Keratinocyte (primary cell): ENCODE results near the gene CPED1. TPM values are rescaled to one million over a fixed set of nuclear protein-coding genes. Genes with fewer than 3 reads are reported as not detected.

Experiments
- DNase-seq: peaks from one replicate; pipeline ENCODE4 v3.0.0-alpha.2; 2011; ENCODE audit warnings: low read depth, missing footprints, low spot score
- FAIRE-seq: peaks from 2 replicates; lab custom pipeline; 2011; peaks lifted over from hg19 to GRCh38; lab: Jason Lieb, UNC
- H2AFZ ChIP-seq: 2 replicates; pipeline ENCODE4 v1.6.0; 2012; ENCODE audit warnings: low read length, control low read depth, inconsistent platforms; ENCODE audit not compliant: control insufficient read depth
- H3K27ac ChIP-seq: 2 replicates; pipeline ENCODE4 v1.5.1; 2011; ENCODE audit warnings: low read length; ENCODE audit not compliant: control insufficient read depth, insufficient read depth
- H3K27me3 ChIP-seq: 3 replicates; pipeline ENCODE4 v1.6.0; 2011; ENCODE audit warnings: low read length; ENCODE audit not compliant: control insufficient read depth, insufficient read depth; ENCODE audit errors: extremely low read depth
- H3K36me3 ChIP-seq, 2 experiments: 2 replicates in 1 of 2; 3 replicates in 1 of 2; pipeline ENCODE4 v1.5.1; 2011; ENCODE audit warnings: low read length in 2 of 2, mild to moderate bottlenecking in 1 of 2; ENCODE audit not compliant: control insufficient read depth in 2 of 2, insufficient read depth in 2 of 2; ENCODE audit errors: extremely low read depth in 1 of 2
- H3K4me1 ChIP-seq: 3 replicates; pipeline ENCODE4 v1.5.1; 2011; ENCODE audit warnings: low read length; ENCODE audit not compliant: control insufficient read depth, insufficient read depth; ENCODE audit errors: extremely low read depth
- H3K4me2 ChIP-seq: 3 replicates; pipeline ENCODE4 v1.6.0; 2011; ENCODE audit warnings: low read depth, low read length; ENCODE audit not compliant: control insufficient read depth, insufficient read depth; ENCODE audit errors: extremely low read depth
- H3K4me3 ChIP-seq, 3 experiments: fragments of 200-600 bp in 1 of 3; sonication (generic) in 1 of 3; 2 replicates in 2 of 3; 3 replicates in 1 of 3; pipeline ENCODE4 v1.5.1; 2011 to 2016; ENCODE audit warnings: low read length in 3 of 3, mild to moderate bottlenecking in 3 of 3, control low read depth in 2 of 3, inconsistent platforms in 1 of 3, low read depth in 1 of 3, mixed read lengths in 1 of 3, mixed run types in 1 of 3, moderate library complexity in 1 of 3; ENCODE audit not compliant: control insufficient read depth in 2 of 3, insufficient read depth in 2 of 3; ENCODE audit errors: extremely low read depth in 1 of 3
- H3K79me2 ChIP-seq: 2 replicates; pipeline ENCODE4 v1.6.0; 2012; ENCODE audit warnings: low read length; ENCODE audit not compliant: control insufficient read depth, insufficient read depth
- H3K9ac ChIP-seq: 3 replicates; pipeline ENCODE4 v1.6.0; 2011; ENCODE audit warnings: low read length; ENCODE audit not compliant: control insufficient read depth, insufficient read depth; ENCODE audit errors: extremely low read depth
- H3K9me1 ChIP-seq: 3 replicates; pipeline ENCODE4 v1.6.0; 2011; ENCODE audit warnings: low read length; ENCODE audit not compliant: control insufficient read depth, insufficient read depth; ENCODE audit errors: extremely low read depth
- H3K9me3 ChIP-seq: 2 replicates; pipeline ENCODE4 v1.5.1; 2012; ENCODE audit warnings: low read depth, low read length; ENCODE audit not compliant: control insufficient read depth
- H4K20me1 ChIP-seq: 3 replicates; pipeline ENCODE4 v1.6.0; 2011; ENCODE audit warnings: low read length; ENCODE audit not compliant: control insufficient read depth, insufficient read depth; ENCODE audit errors: extremely low read depth
- CTCF ChIP-seq, 3 experiments: IDR thresholded peaks in 1 of 3; conservative IDR thresholded peaks in 1 of 3; optimal IDR thresholded peaks in 1 of 3; 2 replicates in 2 of 3; 3 replicates in 1 of 3; pipeline versions ENCODE3 to v1.5.1; 2011; ENCODE audit warnings: low read length in 3 of 3, mild to moderate bottlenecking in 3 of 3, moderate library complexity in 2 of 3, control low read depth in 1 of 3, inconsistent platforms in 1 of 3; ENCODE audit not compliant: insufficient read depth in 2 of 3; ENCODE audit errors: extremely low read depth in 1 of 3
- EZH2 ChIP-seq: IDR thresholded peaks from one replicate; pipeline ENCODE4 v1.6.1; 2012; ENCODE audit warnings: inconsistent platforms, mild to moderate bottlenecking, low read length, moderate library complexity
- dilution Hi-C: fragments of 300-500 bp; cut with MboI; formaldehyde crosslinking; loops from one replicate; pipeline ENCODE4 v1.7.0; 2020; ENCODE audit warnings: low sequenced_read_pairs; ENCODE audit not compliant: extremely low pct_ligation_motif_present
- polyA plus RNA-seq, 5 experiments: library from polyadenylated mRNA; depleted of rRNA in 3 of 5; stranded (reverse) in 3 of 5; stranded (forward) in 1 of 5; unstranded in 1 of 5; fragments of >200 nt; gene quantifications; 1 replicate in 1 of 5; 2 replicates in 3 of 5; 3 replicates in 1 of 5; pipeline versions ENCODE4 v1.2.1 to v1.2.3, GENCODE V29; 2011 to 2012; ENCODE audit warnings: missing spikeins in 2 of 5, low read depth in 1 of 5, low replicate concordance in 1 of 5

CPED1 gene
- polyA plus RNA-seq, 1 donor (not counting 4 experiments of a cell fraction or from before 2014, with no cell fraction given), result 0.62 TPM

GRCh38 chr7:121157341-121157751 lies 168.8 kb downstream of the CPED1 start:
- H3K9me3 ChIP-seq, result no peaks in the 10 kb centered on the region

GRCh38 chr7:121157885-121158590 lies 169.5 kb downstream of the CPED1 start:
- Histone ChIP-seq H3K36me3 (no peaks in the 10 kb centered on the region), H3K9me1 (no peaks in the 10 kb centered on the region), H3K4me1 (no peaks in the 10 kb centered on the region), H3K4me2 (no peak overlapping the region), H3K4me3 (no peak overlapping the region), H3K9me3 (no peaks in the 10 kb centered on the region), H3K27ac (no peak overlapping the region), H3K27me3 (no peaks in the 10 kb centered on the region), H3K79me2 (no peaks in the 10 kb centered on the region), H3K9ac (no peak overlapping the region), H2AFZ (no peak overlapping the region), H4K20me1 (no peaks in the 10 kb centered on the region)
- FAIRE-seq, result no peak
- dilution Hi-C loops, result no loop called here
- DNase-seq, result no peak
- TF ChIP-seq CTCF (optimal IDR thresholded peaks at IDR 0.05 in 1 of 3, IDR thresholded peaks at IDR 0.05 in 1 of 3, conservative IDR thresholded peaks at IDR 0.05 in 1 of 3; ENCODE audit: extremely low read depth in 1 of 3, insufficient read depth in 2 of 3, low read length in 3 of 3) (no peak), EZH2 (no peak)

More at GRCh38 chr7:121157341-121157751, 168.8 kb downstream of the CPED1 start:
- dilution Hi-C loops, result no loop called here
- no peak overlapping the region for H3K9ac ChIP-seq
- no peak overlapping the region for H3K27ac ChIP-seq
- H2AFZ ChIP-seq, result no peak overlapping the region
- TF ChIP-seq EZH2 (no peak), CTCF (optimal IDR thresholded peaks at IDR 0.05 in 1 of 3, IDR thresholded peaks at IDR 0.05 in 1 of 3, conservative IDR thresholded peaks at IDR 0.05 in 1 of 3; ENCODE audit: extremely low read depth in 1 of 3, insufficient read depth in 2 of 3, low read length in 3 of 3) (no peak)
- FAIRE-seq, result no peak
- no peak overlapping the region for H3K4me3 ChIP-seq
- H3K36me3 ChIP-seq, result no peaks in the 10 kb centered on the region
- no peaks in the 10 kb centered on the region for H3K27me3 ChIP-seq
- H3K4me1 ChIP-seq, result no peaks in the 10 kb centered on the region
- H3K9me1 ChIP-seq, result no peaks in the 10 kb centered on the region
- H3K4me2 ChIP-seq, result no peak overlapping the region
- no peaks in the 10 kb centered on the region for H3K79me2 ChIP-seq
- H4K20me1 ChIP-seq, result no peaks in the 10 kb centered on the region
- DNase-seq, result no peak
